Islet precursor cell (in vitro differentiated cells): Measurements from ENCODE around the gene HOXA13.

ENCODE experiments used
- DNase-seq: peaks from one replicate; pipeline ENCODE4 v3.0.0-alpha.2; 2018

HOXA13 gene

DNA sequence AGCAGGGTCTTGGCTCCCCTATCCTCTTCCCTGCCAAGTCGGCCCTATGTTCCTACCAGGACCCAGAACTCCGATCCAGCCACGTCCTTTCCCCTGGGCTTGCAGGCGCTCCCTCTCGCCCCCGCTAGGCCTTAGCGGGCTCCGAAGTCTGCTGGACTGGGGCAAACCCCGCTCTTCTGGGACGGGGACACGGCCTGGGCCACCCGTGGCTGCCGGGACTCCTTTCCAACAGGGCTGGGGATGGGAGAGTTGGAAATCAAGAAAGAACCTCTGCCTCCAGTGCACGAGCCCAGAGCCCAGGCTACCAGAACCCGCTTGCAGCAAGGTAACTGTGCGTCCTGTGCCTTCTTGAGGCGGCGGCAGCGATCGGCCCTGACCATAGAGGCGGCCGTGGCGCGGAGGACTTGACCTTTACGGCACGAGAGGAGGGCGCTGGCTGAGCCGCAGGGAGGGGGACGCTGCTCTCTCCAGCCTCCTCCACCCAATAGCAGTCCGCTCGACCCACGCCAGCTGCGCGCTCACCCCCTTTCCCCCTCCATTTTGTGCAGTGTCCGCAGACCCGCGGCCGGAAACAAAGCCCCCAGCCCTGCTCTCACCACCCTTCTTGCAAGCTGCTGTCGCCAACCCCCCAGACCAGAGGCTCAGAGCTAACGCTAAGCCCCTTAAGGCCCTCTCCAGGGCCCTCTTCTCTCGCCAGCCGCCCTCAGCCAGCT, 7.9 kb downstream of the HOXA13 start:
- peak; percentile 74 for DNase-seq

- peak; percentile 52 for DNase-seq
Measured at GRCh38 chr7:27191161-27191731, 8.6 kb downstream of the HOXA13 start.

GRCh38 chr7:27189997-27190748, 9.7 kb downstream of the HOXA13 start:
- DNase-seq = peak; percentile 49

DNA sequence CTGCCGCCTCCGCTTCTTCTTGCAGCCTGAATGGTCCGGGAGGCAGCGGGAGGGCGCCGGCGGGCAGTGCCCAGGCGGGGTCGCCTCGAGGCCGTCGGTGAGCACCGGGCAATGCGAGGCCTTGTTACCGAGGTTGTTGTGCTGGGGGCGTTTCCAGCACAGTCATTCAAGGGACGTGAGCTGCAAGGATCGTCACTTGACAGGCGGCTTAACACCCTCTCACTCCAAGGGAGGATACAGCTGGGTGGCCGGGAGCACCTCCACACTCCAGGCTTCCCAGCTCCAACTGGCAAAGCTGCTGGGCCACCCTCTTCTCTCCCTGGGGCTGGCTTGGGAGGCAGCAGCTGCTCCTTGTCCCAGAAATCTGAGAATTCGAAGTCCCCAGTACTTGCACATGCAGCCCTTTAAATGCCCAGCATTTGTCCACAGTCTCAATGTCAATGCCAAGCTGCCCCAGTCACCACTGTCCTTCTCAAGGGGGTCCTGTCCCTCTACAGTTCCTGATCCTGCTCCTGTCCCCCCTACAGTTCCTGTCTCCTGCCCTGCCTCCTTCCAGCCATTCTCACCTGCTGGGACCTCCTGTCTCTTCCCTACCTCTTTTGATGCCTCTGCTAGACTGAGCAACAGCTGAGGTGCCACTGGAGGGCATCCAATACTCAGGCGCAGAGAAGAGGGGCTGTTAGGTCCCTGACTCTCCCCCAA, 10.4 kb downstream of the HOXA13 start:
- peak; percentile 72 for DNase-seq

DNA sequence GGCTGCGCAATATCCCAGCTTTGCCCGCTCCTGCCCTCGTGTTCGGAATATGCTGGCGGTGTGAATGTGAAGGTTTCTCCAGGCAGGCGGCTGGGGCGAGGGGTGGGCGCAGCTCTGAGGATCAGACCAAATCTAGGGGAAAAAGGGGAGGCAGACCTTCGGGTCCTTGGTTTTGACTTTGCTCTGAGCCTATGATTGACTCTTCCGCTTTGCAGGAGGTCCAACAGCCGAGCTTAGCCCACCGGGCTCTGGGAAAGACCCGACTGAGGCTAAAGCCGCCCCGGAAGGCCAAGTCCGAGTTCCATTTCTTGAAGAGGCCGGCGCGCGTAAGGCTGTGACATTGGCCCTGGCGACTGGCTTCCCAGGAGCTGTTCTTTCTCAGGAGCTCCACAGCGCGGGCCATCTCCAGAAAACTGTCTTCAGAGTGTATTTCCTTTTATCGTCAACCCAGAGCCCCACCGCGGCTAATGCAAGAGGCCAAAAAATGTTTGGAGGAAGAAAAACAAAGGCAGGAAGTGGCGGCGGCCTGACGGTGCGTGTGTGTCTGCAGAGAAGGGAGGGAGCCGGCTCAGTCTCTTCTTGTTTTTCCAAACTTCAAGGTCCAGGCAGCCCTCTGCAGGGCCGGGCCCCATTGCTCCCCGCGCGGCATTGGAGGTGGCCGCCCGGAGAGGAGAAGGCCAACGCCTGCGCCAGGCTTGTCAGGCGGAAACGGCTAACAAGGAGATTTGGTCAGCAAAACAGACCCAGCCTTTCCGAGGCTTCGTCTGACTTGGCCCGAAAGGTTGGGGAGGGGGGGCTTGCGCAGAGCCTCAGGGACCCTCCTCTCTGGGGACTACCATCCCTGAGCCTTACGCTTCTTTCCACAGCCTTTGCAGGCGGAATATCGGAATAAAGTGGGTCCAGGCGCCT, 11.3 kb downstream of the HOXA13 start:
- peak; percentile 70 for DNase-seq

DNA sequence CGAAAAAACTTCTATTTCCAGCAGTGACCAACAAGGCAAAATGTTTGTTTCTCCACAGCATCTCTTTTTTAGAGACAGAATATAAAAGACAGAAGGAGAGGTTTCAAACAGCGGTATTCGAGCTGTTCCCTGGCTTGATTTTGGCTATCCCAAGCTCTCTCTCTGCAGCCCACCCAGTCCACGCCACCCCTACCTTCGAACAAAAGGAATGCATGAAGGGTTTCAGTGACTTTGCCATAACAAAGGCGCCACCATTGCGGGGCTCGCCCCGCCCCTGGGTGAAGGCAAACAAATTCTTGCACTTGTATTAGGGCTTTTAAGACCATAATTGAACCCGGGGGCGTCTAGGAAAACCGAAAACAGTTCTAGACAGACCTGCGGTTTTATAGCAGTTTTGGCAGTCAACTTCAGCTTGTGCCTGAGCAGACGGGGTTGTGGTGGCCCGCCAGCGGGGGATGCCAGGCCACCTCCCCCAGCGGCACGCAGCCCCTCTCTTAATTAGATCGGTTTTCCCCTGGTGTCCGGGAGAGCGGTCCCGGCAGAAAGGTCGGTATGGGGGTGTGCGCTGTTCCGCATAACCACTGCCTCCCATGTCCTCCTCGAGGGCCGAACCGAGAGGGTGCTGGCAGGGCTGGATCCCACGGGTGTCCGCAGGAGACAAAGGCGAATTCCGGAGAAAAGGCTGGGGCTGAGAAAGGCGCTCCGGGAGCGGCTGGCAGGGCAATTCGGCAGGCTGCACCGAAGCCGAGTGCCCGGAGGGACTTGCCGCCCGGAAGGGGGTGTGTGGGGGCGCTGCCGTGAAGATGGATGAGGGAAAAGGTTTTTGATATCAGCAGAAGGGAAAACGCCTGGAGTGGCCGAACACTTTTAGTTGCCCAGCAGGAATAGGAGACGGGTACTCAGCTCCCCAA, 12.2 kb downstream of the HOXA13 start:
- DNase-seq = peak; percentile 73

DNA sequence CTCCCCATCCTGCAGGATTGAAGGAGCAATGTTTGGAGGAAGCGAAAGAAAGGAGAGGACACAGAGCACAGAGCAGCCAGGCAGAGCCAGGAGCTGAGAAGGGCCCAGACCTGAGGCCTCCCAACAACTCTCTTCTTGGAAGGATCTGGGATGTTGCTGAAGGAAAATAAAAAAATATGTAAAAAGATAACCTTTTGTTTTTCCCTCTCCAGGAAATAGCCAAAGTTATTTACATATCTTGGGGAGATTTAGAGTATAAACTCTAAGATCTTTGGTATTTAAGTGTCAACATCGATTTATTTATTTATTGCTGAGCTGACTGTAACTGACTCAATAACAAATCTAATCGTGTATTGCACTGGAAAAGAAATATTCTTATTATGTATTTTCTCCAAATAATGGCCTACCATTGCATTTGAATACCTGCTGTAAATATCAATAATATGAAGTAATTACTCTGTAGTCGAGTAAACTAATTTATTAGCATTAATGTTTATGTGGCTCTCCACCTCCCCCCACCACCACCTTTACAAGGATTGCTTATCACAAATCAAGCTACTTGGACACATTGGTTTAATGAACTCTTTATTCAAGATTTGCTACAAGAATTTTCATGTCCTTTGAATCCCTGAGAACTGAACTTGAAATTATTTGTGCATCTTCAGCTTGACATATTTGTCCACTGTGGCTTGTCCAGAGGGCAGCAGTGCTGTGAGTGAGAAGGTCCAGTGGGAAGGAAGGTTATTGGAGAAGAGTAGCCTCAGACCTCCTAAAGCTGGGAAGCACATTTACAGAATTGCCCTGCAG, 13.0 kb downstream of the HOXA13 start:
- DNase-seq = peak; percentile 51

DNA sequence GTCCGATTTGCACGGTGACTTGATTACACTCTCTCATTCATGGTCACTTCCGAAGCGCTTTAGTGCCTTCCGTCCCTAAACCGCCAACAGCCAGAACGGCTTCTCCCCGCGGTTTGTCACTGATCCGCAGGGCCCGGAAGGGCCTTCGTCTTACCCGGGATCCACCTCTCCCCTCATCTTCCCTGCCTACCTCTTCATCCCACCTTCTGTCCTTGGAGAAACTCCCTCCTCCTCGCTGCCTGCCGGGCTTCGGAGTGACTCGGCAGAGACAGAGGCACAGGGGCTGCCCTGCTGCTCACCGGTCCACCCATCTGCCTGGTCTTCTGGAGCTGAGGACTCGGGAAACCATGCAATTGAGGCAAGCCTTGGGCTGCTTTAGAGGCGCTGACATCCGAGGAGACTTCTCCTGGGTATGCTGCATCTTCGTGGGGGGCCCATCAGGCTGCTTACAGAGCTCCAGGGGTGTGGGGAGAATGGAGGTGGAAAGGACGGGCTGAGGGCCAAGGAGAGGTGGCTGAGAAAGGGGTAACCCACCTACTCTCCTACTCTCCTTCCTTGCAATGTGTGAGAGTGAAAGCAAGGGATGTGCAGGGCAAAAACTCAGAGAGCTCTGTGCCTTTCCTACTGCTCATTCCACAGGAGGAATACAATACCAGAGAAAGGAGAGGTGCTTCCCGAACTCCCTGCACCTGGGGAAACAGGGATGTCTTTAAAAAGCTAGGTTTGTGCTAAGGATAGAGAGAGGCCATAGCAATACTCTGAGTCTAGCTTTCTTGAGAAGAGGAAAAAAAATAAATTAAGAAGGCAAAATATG, 13.8 kb downstream of the HOXA13 start:
- peak; percentile 70 for DNase-seq

DNA sequence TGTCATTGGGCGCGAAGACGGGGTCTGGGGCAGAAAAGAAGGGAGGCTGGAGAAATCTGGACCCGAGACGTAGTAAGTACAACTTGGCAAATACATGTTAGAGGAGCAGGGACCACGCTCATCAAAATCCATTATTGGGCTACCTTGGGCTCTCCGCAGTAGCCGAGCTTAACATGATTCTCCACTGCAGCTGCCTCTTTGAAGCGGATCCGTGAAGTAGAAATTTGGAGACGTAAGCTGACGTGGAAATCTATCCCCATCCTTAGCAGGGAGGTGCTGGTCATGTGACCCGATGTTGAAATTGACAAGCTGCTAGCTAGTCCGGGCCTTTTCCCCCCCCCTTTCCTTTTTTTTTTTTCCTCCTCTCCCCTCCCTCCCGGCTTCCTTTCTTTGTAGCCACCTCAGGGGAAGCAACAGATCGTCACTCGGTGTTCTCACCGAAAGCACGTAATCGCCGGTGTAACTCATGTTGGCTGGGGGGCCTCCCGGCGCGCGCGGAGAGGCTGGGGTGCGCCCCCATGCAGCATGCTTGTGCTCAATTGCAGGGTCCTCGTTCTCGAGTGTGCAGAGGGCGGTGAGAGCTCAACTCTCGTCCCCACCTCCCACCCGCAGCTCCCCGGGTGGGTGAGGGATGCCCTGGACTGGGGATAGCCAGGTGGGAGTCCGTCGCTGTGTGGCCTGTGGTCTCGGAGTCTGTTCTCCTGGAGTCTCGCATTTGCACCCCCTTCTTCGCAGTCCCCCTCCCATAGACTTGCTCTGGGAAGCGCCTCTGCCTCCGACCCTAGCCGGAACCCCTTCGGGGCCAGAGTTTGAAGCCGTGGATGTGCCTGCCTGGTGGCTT, 14.7 kb downstream of the HOXA13 start, which contains the start of gene HOXA11:
Gene HOXA11 (minus strand): TSS at position 220 of the 841 bp plus-strand sequence. CDS start 88 bp downstream, at position 132.
- DNase-seq = peak; percentile 74

DNA sequence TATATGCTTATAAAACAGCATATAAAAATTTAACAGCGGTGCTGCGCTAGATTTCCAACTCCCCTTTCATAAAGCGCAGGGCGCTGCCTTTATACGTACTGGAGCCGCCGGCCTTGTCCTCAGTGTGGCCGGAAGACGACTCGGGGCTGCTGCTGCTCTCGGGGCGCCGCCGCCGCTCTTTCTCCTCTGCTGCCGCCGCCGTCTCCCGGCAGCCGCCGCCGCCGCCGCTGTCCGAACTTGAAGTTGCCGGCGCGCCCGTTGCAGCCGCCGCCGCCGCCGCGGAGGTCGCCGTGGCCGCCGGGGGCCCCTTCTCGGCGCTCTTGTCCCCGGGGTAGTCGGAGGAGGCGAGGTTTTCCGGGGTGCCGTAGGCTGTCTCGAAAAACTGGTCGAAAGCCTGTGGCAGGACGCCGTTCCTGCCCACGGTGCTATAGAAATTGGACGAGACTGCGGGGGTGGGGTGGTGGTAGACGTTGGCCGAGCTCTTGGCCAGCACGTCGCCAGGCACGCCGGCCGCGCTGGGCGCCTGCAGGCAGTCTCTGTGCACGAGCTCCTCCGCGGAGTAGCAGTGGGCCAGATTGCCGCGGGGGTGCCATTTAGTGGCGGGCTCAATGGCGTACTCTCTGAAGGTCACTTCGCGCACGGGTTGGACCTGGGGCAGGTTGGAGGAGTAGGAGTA, 15.4 kb downstream of the HOXA13 start:
- peak; percentile 65 for DNase-seq

- DNase-seq = peak; percentile 52
Measured at GRCh38 chr7:27183682-27184336, 16.1 kb downstream of the HOXA13 start.

DNA sequence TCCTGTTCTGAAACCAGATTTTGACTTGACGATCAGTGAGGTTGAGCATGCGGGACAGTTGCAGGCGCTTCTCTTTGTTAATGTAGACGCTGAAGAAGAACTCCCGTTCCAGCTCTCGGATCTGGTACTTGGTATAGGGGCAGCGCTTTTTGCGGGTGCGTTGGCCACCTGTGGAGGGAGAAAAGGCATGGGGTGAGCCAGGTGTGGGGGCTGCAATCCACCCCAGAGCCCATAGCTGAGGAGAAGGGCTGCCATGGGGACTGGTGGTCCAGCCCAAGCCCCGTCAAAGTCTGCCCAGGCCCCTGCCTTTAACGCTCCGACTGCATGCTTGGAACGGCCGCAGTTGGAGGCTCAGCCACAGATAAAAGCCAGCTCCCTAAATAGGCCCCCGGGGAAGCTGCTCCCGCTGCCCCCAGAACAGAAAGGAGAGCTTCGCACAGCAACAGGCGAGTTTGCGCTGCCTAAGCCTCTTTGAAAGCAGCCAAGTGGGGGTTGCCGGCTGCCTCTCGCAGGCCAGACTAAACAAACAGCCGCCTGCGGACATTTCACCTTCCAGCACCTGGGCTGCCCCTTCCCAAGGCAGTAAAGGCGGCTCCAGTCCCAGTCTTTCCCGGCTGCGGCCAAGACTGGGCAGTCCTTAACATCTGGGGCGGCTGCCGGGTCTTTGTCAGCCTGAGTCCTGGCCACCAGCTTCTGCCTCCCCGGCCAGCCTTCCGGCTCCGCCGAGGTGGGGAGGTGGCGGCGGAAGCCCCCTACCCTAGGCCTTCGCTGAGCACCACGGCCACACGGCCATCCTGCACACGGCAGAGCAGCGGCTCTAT, 16.8 kb downstream of the HOXA13 start:
- DNase-seq = peak; percentile 89

GRCh38 chr7:27182285-27182841, 17.5 kb downstream of the HOXA13 start:
- peak; percentile 53 for DNase-seq

- DNase-seq = peak; percentile 43
Measured at GRCh38 chr7:27181795-27182275, 18.1 kb downstream of the HOXA13 start.
